Nephron progenitor cell (in vitro differentiated cells): Measurements from ENCODE around the gene KLHL36.
"Not testable (repeated sequence)": the region's sequence is repeated elsewhere in the genome, so short reads cannot be mapped to it uniquely, and the experiment has no call there.

Experiments
- DNase-seq: peaks from one replicate; pipeline ENCODE4 v3.0.0; 2021
- H3K27ac Mint-ChIP-seq: 2 replicates; pipeline ENCODE4 v1.8.0; 2021; ENCODE audit warnings: mild to moderate bottlenecking, moderate library complexity, mixed read lengths
- H3K27me3 Mint-ChIP-seq: 2 replicates; pipeline ENCODE4 v1.8.0; 2021; ENCODE audit warnings: mild to moderate bottlenecking, low read depth, mixed read lengths; ENCODE audit not compliant: poor library complexity
- H3K36me3 Mint-ChIP-seq: 2 replicates; pipeline ENCODE4 v1.8.0; 2021; ENCODE audit warnings: low read depth, mixed read lengths
- H3K4me1 Mint-ChIP-seq: 2 replicates; pipeline ENCODE4 v1.8.0; 2021; ENCODE audit warnings: mixed read lengths
- H3K4me3 Mint-ChIP-seq: 2 replicates; pipeline ENCODE4 v1.8.0; 2021; ENCODE audit warnings: mild to moderate bottlenecking, moderate library complexity, mixed read lengths
- H3K9me3 Mint-ChIP-seq: 2 replicates; pipeline ENCODE4 v1.8.0; 2021; ENCODE audit warnings: mild to moderate bottlenecking, moderate library complexity, mixed read lengths
- TF ChIP-seq, protein P1 (sequence below): fragments of 200-600 bp; sonication (generic); IDR thresholded peaks from 2 replicates; pipeline ENCODE4 v1.5.0; 2021; ENCODE audit warnings: antibody characterized with exemption

Gene KLHL36

DNA sequence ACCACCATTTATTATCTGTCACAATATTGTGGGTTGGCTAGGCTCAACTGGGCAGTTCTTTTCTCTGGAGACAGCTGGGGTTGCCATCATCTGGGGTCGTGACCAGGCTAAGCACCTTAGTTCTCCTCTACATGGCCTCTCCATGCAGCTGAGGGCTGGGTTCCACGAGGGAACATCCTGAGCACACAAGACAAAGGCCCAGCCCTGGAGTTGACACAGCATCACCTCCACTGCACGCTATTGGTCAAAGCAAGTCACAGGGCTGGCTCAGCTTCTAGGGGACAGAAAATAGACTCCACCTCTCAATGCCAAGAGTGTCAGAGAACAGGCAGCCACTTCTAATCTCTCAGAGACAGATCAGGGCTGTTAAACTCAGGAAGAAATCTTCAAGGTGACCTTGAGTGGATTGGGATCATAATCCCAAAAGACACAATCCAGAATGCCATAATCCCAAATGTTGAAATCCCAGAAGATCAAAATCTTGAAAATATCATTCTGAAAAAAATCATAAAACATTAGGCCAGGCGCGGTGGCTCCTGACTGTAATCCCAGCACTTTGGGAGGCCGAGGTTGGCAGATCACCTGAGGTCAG is 38.5 kb downstream of the KLHL36 start:
- Mint-ChIP-seq H3K4me3 (no peak overlapping the region), H3K36me3 (peaks cover 4% of the 10 kb centered on the region), H3K9me3 (peaks cover 27% of the 10 kb centered on the region), H3K4me1 (peaks cover 15% of the 10 kb centered on the region), H3K27ac (no peak overlapping the region), H3K27me3 (peaks cover 34% of the 10 kb centered on the region)
- DNase-seq, result no peak
- TF ChIP-seq, protein P1, sequence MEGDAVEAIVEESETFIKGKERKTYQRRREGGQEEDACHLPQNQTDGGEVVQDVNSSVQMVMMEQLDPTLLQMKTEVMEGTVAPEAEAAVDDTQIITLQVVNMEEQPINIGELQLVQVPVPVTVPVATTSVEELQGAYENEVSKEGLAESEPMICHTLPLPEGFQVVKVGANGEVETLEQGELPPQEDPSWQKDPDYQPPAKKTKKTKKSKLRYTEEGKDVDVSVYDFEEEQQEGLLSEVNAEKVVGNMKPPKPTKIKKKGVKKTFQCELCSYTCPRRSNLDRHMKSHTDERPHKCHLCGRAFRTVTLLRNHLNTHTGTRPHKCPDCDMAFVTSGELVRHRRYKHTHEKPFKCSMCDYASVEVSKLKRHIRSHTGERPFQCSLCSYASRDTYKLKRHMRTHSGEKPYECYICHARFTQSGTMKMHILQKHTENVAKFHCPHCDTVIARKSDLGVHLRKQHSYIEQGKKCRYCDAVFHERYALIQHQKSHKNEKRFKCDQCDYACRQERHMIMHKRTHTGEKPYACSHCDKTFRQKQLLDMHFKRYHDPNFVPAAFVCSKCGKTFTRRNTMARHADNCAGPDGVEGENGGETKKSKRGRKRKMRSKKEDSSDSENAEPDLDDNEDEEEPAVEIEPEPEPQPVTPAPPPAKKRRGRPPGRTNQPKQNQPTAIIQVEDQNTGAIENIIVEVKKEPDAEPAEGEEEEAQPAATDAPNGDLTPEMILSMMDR, result no peak

DNA sequence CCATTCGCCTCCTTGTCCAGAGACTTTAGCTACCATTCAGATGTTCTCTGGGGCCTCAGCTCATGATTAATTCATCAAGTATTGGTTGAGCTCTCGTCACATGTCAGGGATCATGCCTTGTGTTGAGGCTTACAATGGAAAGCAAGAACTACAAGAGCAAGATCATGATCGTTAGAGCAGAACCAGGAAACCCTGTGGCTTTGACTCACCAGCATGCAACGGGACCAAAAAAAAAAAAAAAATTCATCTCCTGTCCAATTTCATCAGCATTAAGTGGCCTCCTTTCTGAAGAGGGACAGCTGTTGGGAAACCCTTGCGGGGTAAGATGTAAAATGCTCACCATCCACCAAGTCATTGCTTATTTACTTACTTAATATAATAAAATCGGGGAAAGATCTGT is 39.4 kb downstream of the KLHL36 start:
- DNase-seq, result no peak
- Mint-ChIP-seq H3K27ac (no peak overlapping the region), H3K27me3 (peaks cover 36% of the 10 kb centered on the region), H3K36me3 (peaks cover 7% of the 10 kb centered on the region), H3K4me1 (peaks cover 15% of the 10 kb centered on the region), H3K4me3 (no peak overlapping the region), H3K9me3 (peaks cover 32% of the 10 kb centered on the region)
- TF ChIP-seq, protein P1, result no peak

DNA sequence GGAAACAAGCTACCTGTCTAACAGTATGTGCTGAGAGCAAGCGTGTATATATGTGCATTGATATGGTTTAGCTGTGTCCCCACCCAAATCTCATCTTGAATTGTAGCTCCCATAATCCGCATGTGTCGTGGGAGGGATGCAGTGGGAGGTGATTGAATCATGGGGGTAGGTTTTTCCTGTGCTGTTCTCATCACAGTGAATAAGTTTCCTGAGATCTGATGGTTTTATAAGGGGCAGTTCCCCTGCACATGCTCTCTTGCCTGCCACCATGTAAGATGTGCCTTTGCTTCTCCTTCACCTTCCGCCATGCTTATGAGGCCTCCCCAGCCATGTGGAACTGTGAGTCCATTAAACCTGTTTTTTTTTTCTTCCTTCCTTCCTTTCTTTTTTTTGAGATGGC is 39.9 kb downstream of the KLHL36 start:
- Mint-ChIP-seq H3K4me1 (peaks cover 15% of the 10 kb centered on the region), H3K27me3 (peaks cover 34% of the 10 kb centered on the region), H3K9me3 (peaks cover 34% of the 10 kb centered on the region)
- not testable (repeated sequence) for H3K36me3 Mint-ChIP-seq, H3K4me3 Mint-ChIP-seq, H3K27ac Mint-ChIP-seq, DNase-seq

DNA sequence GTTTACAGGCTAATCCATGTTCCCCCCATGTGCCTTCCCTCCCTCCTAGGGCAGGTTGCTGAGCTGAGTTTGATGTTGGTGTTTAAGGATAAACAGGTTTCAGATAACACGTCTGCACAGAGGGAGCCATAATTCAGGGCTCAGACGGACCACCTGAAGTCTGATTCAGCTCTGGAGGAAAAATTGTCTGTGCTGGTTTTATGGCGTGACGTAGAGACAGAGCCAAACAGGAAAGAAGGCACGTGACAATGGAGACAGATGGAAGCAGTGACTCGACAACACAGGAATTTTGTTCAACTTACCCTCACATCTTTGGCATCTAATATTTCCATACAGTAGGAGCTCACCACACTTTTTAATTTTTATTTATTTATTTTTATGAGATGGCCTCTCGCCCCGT is 40.8 kb downstream of the KLHL36 start:
- peaks cover 15% of the 10 kb centered on the region for H3K4me1 Mint-ChIP-seq
- TF ChIP-seq, protein P1, result no peak
- no peak overlapping the region for H3K27ac Mint-ChIP-seq
- no peak overlapping the region for H3K4me3 Mint-ChIP-seq
- peaks cover 28% of the 10 kb centered on the region for H3K27me3 Mint-ChIP-seq
- DNase-seq, result no peak
- peaks cover 7% of the 10 kb centered on the region for H3K36me3 Mint-ChIP-seq
- H3K9me3 Mint-ChIP-seq, result peaks cover 37% of the 10 kb centered on the region

DNA sequence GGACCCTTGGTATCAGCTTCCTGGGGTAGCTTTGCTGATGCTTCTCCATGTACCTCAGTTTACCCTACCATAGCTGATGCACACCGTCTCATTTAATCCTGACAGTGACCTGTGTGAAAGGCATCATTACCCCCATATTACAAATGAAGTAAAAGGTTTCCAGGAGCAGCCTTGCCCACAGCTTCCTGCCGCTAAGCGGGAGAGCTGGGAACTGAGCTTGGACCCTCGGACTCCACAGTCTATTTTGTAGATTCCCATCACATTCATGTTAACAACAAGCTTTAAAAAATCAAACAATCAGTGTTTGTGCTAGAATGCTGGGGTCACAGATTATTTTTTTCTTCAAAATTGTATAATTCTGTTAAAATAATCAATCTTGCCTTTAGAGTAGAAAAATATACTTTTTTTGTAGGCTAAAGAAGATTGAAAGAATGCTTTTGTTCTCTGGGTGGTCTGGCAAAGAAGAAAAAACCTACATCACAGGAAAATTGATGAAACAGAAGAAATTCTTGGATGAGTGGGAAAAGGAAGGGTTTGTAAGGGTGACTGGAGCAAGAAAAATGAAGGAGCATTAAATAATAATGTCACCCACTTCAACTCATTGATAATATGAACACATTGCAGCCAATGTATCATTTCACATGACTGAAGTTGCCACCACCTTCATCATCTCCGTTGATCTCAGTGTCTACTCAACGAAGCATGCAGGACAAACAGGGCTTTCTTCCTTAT is 41.9 kb downstream of the KLHL36 start:
- Mint-ChIP-seq H3K4me1 (peaks cover 15% of the 10 kb centered on the region), H3K9me3 (peaks cover 37% of the 10 kb centered on the region), H3K36me3 (peaks cover 7% of the 10 kb centered on the region), H3K27ac (no peak overlapping the region), H3K27me3 (peaks cover 18% of the 10 kb centered on the region), H3K4me3 (no peak overlapping the region)
- no peak for DNase-seq
- TF ChIP-seq, protein P1, result no peak

DNA sequence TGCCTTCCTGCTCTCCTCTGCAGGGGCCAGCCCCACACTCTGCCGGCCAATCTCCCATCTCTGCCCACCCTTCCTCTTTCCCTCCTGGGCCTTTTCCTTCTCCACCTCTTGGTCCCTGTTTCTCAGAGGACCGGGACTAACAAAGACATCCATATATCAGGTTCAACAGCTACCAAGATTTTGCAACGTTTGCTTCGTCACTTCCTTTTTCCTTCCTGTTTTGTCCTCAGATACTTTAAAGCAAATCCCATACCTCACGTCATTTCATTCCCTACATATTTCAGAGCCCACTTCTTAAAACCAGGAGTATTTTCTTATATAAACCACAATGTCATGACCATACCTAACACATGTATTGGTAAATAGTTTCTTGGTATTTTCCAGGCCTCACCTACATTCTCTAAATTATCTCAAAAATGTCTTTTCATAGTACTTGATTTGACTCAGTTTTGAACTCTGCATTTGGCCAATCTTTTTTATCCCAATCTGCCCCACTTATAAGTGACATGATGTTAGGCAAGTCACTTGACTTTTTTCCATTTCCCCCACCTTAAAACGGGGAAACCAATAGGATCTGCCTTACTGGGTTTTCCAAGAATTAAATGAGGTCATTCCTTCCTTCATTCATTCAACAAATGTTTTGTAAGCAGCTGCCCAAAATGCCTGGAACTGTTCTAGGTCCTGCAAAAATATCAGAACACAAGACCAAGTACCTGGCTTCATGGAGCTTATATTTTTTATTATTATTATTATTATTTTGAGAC is 44.3 kb downstream of the KLHL36 start:
- DNase-seq, result no peak
- Mint-ChIP-seq H3K4me1 (peaks cover 15% of the 10 kb centered on the region), H3K27me3 (peaks cover 15% of the 10 kb centered on the region), H3K27ac (no peak overlapping the region), H3K4me3 (no peak overlapping the region), H3K9me3 (peaks cover 43% of the 10 kb centered on the region), H3K36me3 (peaks cover 12% of the 10 kb centered on the region)
- TF ChIP-seq, protein P1, result no peak

DNA sequence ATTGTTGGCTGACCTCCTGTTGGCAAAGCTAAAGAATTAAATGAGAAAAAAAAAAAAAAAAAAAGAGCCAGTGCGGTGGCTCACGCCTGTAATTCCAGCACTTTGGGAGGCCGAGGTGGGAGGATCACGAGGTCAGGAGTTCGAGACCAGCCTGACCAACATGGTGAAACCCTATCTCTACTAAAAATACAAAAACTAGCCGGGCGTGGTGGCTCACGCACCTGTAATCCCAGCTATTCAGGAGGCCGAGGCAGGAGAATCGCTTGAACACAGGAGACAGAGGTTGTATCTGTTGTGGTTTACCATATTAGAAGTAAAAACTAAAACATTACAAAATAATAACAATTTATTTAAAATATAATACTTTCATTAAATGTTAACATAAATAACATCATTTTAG is 45.6 kb downstream of the KLHL36 start:
- Mint-ChIP-seq H3K27me3 (peaks cover 15% of the 10 kb centered on the region), H3K36me3 (peaks cover 12% of the 10 kb centered on the region), H3K9me3 (peaks cover 30% of the 10 kb centered on the region), H3K4me1 (peaks cover 12% of the 10 kb centered on the region)
- H3K4me3 Mint-ChIP-seq, DNase-seq, H3K27ac Mint-ChIP-seq: not testable (repeated sequence)
